Measurements from ENCODE around the gene CPB2.

The CPB2 gene

GRCh38 chr13:46126552-46127357 is 21.9 kb upstream of the CPB2 start:
- peak; percentile 7 for DNase-seq

- no peak for DNase-seq
Observed at GRCh38 chr13:46126056-46126455, 21.2 kb upstream of the CPB2 start.

- no peak for DNase-seq
Observed at GRCh38 chr13:46124967-46125933, 20.4 kb upstream of the CPB2 start.

GRCh38 chr13:46124531-46124966 is 19.7 kb upstream of the CPB2 start:
- no peak for DNase-seq

GRCh38 chr13:46122304-46122703 is 17.5 kb upstream of the CPB2 start:
- no peak for DNase-seq

- DNase-seq, result no peak
Observed at GRCh38 chr13:46121597-46122163, 16.8 kb upstream of the CPB2 start.

GRCh38 chr13:46121033-46121432 is 16.2 kb upstream of the CPB2 start:
- no peak for DNase-seq

GRCh38 chr13:46119883-46120614 is 15.2 kb upstream of the CPB2 start:
- DNase-seq, result no peak

- DNase-seq, result no peak
Observed at GRCh38 chr13:46116653-46117502, 12.0 kb upstream of the CPB2 start.

GRCh38 chr13:46114613-46115012 is 9.8 kb upstream of the CPB2 start:
- DNase-seq, result no peak

- DNase-seq, result no peak
Observed at GRCh38 chr13:46113596-46113995, 8.8 kb upstream of the CPB2 start.

GRCh38 chr13:46111151-46111550 is 6.3 kb upstream of the CPB2 start:
- DNase-seq, result no peak

- DNase-seq, result no peak
Observed at GRCh38 chr13:46109451-46109850, 4.6 kb upstream of the CPB2 start.

GRCh38 chr13:46106839-46107371 is 2.1 kb upstream of the CPB2 start:
- no peak for DNase-seq

GRCh38 chr13:46103037-46103436 is 1.8 kb downstream of the CPB2 start:
- DNase-seq, result no peak

- no peak for DNase-seq
Observed at GRCh38 chr13:46102255-46102605, 2.6 kb downstream of the CPB2 start.

- no peak for DNase-seq
Observed at GRCh38 chr13:46101484-46102254, 3.2 kb downstream of the CPB2 start.

- DNase-seq, result no peak
Observed at GRCh38 chr13:46101002-46101401, 3.8 kb downstream of the CPB2 start.

GRCh38 chr13:46100191-46100815 is 4.5 kb downstream of the CPB2 start:
- DNase-seq, result no peak

- no peak for DNase-seq
Observed at GRCh38 chr13:46097663-46098062, 7.2 kb downstream of the CPB2 start.

Measured in T1000 (cell line).